ENCODE results near the gene ADGRL2. TPM values are rescaled to one million over a fixed set of nuclear protein-coding genes. Genes with fewer than 3 reads are reported as not detected.

ADGRL2 gene
- total RNA-seq, 1 donor from 2014 or later = 25.1 TPM

DNA sequence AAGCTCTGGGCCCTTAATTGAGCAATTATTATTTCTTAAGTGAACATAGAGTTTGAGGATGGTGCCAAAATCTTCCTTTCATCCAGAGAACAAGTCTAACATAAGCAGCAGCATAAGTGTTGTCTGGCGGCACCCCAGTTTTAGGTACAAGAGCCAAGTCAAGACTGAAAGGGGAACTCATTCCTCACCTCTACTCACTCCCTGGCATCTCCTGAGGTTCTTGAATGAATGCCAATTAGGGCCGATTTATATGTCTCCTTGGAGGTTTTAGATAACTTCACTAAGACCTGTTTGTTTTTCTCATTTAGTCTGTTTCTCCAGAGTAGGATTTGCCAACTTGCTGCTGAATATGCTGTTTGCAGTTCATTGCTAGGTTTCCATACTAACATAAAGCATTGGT is 42.6 kb upstream of the ADGRL2 start:
- DNase-seq (ENCODE audit: low read depth) = no peak
- Histone ChIP-seq H3K27me3 (ENCODE audit: control insufficient read depth, insufficient read depth, low read length) (no peaks in the 10 kb centered on the region), H3K36me3 (ENCODE audit: control insufficient read depth, insufficient read depth, low read length) (no peaks in the 10 kb centered on the region), H3K4me3 (ENCODE audit: low read depth, low read length) (no peak overlapping the region)
- TF ChIP-seq, protein P1, sequence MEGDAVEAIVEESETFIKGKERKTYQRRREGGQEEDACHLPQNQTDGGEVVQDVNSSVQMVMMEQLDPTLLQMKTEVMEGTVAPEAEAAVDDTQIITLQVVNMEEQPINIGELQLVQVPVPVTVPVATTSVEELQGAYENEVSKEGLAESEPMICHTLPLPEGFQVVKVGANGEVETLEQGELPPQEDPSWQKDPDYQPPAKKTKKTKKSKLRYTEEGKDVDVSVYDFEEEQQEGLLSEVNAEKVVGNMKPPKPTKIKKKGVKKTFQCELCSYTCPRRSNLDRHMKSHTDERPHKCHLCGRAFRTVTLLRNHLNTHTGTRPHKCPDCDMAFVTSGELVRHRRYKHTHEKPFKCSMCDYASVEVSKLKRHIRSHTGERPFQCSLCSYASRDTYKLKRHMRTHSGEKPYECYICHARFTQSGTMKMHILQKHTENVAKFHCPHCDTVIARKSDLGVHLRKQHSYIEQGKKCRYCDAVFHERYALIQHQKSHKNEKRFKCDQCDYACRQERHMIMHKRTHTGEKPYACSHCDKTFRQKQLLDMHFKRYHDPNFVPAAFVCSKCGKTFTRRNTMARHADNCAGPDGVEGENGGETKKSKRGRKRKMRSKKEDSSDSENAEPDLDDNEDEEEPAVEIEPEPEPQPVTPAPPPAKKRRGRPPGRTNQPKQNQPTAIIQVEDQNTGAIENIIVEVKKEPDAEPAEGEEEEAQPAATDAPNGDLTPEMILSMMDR (IDR thresholded peaks at IDR 0.05; ENCODE audit: insufficient read depth, low read length, poor library complexity, severe bottlenecking) = no peak

DNA sequence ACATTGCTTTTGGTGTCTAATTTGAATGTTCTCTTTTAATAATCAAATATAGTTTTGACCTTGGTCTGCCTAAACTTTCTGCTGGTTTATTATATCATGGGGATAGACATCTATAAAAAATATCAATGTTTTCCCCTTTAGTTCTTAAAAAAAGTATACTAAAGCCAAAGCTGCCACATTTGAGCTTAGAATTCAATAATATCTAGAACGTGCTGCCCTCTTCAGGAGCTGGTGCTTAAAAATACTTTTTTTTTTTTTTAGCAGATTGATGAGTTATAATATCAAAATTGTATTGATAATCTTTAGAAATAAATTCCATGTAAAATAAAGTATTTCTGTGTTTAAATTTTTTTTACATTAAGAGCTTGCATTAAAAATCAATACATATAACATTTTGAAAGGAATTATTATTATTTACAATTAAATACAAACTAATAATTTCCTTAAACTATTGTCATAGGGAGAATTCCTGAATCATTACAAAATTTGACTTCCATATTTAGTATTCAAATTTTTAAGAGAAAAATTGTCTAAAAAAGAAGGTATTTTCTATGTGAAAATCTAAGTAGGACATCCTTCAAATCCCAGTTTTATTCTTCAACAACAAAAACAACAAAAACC is 40.1 kb upstream of the ADGRL2 start:
- Histone ChIP-seq H3K27me3 (ENCODE audit: control insufficient read depth, insufficient read depth, low read length) (no peaks in the 10 kb centered on the region), H3K4me3 (ENCODE audit: low read depth, low read length) (no peak overlapping the region), H3K36me3 (ENCODE audit: control insufficient read depth, insufficient read depth, low read length) (no peaks in the 10 kb centered on the region)
- DNase-seq (ENCODE audit: low read depth) = no peak
- TF ChIP-seq, protein P1 (IDR thresholded peaks at IDR 0.05; ENCODE audit: insufficient read depth, low read length, poor library complexity, severe bottlenecking) = peak; percentile 40

DNA sequence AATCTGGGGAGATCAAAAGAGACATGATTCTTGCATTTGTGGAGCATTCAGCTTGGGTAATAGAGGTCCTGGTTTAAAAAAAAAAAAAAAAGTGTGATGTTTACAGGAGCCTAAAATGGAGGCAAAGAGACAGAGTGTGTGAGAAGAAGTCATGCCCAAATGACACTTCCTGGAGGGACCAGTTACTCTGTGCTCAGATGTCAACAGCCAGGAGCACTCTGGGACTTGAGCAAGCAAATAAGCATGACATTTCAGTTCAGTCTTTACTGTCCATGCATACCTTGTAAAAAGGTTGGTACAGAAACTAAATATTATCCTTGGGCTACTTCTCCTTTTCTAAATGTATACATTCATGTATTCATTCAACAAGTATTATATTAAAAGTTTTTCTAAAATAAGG is 25.2 kb upstream of the ADGRL2 start:
- no peaks in the 10 kb centered on the region for H3K27me3 ChIP-seq (ENCODE audit: control insufficient read depth, insufficient read depth, low read length)
- H3K36me3 ChIP-seq (ENCODE audit: control insufficient read depth, insufficient read depth, low read length) = no peaks in the 10 kb centered on the region
- TF ChIP-seq, protein P1 (IDR thresholded peaks at IDR 0.05; ENCODE audit: insufficient read depth, low read length, poor library complexity, severe bottlenecking) = no peak
- DNase-seq (ENCODE audit: low read depth) = no peak
- no peak overlapping the region for H3K4me3 ChIP-seq (ENCODE audit: low read depth, low read length)

DNA sequence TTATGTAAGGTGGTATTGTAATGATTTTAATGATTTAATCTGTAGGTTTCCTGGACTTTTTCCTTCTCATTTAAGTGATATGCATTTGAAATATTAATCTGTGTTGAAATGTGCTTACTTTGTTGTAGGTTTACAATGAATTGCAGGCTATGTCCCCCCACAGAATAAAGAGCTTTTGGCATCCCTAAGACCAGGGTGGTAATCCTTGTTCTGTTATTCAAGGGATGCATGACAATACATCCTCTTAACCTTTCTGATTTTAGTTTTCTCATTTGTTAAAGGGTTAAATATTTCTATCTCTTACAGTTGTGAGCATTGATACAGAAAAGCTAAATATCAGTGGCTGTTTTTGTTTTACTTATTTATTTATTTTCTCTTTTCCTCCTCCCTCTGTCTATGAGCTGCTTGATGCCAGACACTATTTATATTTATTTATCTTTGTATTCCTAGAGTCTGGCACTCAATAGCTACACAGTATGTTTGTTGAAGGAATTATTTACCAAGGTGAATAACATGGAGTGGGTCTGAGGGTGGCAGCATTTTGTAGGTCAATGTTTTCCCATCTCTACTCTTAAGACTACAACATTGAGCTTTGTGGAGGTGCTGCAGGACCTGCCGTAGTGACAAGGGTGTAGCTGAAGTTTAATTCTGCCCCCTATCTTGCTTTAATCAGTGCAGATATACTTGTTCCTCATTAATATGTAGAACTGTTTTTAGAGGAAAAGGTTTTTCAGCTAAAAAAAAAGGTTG is 19.9 kb upstream of the ADGRL2 start:
- TF ChIP-seq, protein P1 (IDR thresholded peaks at IDR 0.05; ENCODE audit: insufficient read depth, low read length, poor library complexity, severe bottlenecking) = no peak
- no peak overlapping the region for H3K4me3 ChIP-seq (ENCODE audit: low read depth, low read length)

DNA sequence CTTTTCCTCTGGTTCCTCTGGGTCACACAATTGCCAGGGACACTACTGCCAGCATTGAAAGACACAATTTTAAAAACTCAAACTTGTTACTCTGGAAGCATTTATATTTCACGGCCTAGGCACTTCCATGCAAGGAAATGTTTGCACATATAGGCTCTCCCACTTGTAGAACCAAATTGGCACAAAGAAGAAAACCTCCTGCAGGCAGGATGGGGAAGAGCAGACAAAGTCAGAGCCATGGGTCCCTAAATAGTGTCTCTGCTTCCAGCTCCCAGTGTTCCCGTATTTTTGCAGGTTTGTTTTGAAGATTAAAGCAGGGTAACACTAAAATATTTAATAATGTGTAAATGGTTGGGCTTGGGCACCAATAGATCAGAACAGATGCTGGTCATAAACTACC is 19.0 kb upstream of the ADGRL2 start:
- TF ChIP-seq, protein P1 (IDR thresholded peaks at IDR 0.05; ENCODE audit: insufficient read depth, low read length, poor library complexity, severe bottlenecking) = no peak
- no peaks in the 10 kb centered on the region for H3K36me3 ChIP-seq (ENCODE audit: control insufficient read depth, insufficient read depth, low read length)
- no peaks in the 10 kb centered on the region for H3K27me3 ChIP-seq (ENCODE audit: control insufficient read depth, insufficient read depth, low read length)
- no peak for DNase-seq (ENCODE audit: low read depth)
- H3K4me3 ChIP-seq (ENCODE audit: low read depth, low read length) = no peak overlapping the region

More for the DNA sequence above, 19.9 kb upstream of the ADGRL2 start:
- Histone ChIP-seq H3K36me3 (ENCODE audit: control insufficient read depth, insufficient read depth, low read length) (no peaks in the 10 kb centered on the region), H3K27me3 (ENCODE audit: control insufficient read depth, insufficient read depth, low read length) (no peaks in the 10 kb centered on the region)
- no peak for DNase-seq (ENCODE audit: low read depth)
